ENCODE results near the gene TCF4.

TCF4 gene

GRCh38 chr18:55213586-55213985, 374.4 kb downstream of the TCF4 start:
- DNase-seq, result no peak

- DNase-seq, result no peak
These were observed 381.1 kb downstream of the TCF4 start for GRCh38 chr18:55206927-55207326.

- no peak for DNase-seq
These were observed 385.6 kb downstream of the TCF4 start for GRCh38 chr18:55202232-55202917.

- no peak for DNase-seq
These were observed 388.6 kb downstream of the TCF4 start for GRCh38 chr18:55199291-55199963.

GRCh38 chr18:55195863-55196262, 392.1 kb downstream of the TCF4 start:
- DNase-seq, result no peak

GRCh38 chr18:55189972-55190371, 398.0 kb downstream of the TCF4 start:
- no peak for DNase-seq

- DNase-seq, result no peak
These were observed 401.4 kb downstream of the TCF4 start for GRCh38 chr18:55186588-55186987.

GRCh38 chr18:55185391-55185790, 402.6 kb downstream of the TCF4 start:
- DNase-seq, result no peak

GRCh38 chr18:55179835-55180234, 408.2 kb downstream of the TCF4 start:
- DNase-seq, result no peak

GRCh38 chr18:55179425-55179824, 408.6 kb downstream of the TCF4 start:
- DNase-seq, result no peak

- no peak for DNase-seq
These were observed 414.7 kb downstream of the TCF4 start for GRCh38 chr18:55173291-55173690.
